ENCODE results near the gene EMILIN2.

Gene EMILIN2

DNA sequence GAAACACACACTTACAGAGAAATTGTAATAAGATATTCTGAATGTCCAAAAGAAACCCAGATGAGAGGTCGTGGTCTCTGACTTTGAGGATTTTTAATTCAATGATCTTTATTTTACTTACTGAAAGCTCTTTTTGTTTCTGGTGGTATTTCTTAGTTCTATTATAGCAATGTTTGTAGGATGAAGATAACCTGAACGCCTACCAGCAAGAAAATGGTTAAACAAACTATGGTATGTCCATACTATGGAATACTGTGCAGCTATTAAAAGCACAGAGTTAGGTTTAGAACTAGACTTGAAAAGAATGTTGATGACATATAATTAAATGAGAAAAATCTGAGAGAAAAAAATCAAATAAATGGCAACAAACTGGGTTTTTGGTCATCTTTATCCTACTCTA is 105.8 kb downstream of the EMILIN2 start:
- H3K4me3 ChIP-seq (ENCODE audit: low read length): no peak overlapping the region
- no peak overlapping the region for H3K18ac ChIP-seq (ENCODE audit: low read length)
- H4K8ac ChIP-seq (ENCODE audit: low read depth, low read length): no peak overlapping the region
- whole genome bisulfite sequencing (ENCODE audit: extremely low coverage, insufficient coverage, low lambda C conversion rate): no CpG with 5 or more reads among the region's 2 CpGs
- H3K79me2 ChIP-seq (ENCODE audit: control insufficient read depth, insufficient read depth, low read length): no peaks in the 10 kb centered on the region
- H3K4me1 ChIP-seq (ENCODE audit: control insufficient read depth, low read depth, low read length): no peaks in the 10 kb centered on the region
- no peak overlapping the region for H2AK5ac ChIP-seq (ENCODE audit: low read length)
- H3K79me1 ChIP-seq (ENCODE audit: low read length): no peaks in the 10 kb centered on the region
- no peak overlapping the region for H2BK15ac ChIP-seq (replicated peaks; ENCODE audit: low read depth)
- H3K27me3 ChIP-seq (ENCODE audit: insufficient read depth, low read length, poor library complexity): no peaks in the 10 kb centered on the region
- DNase-seq: no peak
- H3K23ac ChIP-seq (ENCODE audit: low read length): no peak overlapping the region
- no peak overlapping the region for H3K27ac ChIP-seq (ENCODE audit: low read depth, low read length)
- H3K9ac ChIP-seq (ENCODE audit: low read length): no peak overlapping the region
- no peak overlapping the region for H4K5ac ChIP-seq (ENCODE audit: low read length)
- no peak overlapping the region for H3K4me2 ChIP-seq (ENCODE audit: low read length)
- no peak overlapping the region for H3K4ac ChIP-seq (ENCODE audit: low read depth, low read length)
- no peak overlapping the region for H2BK120ac ChIP-seq (ENCODE audit: low read depth, low read length)
- no peak overlapping the region for H2BK5ac ChIP-seq (ENCODE audit: low read length)
- H3K56ac ChIP-seq (ENCODE audit: low read length): no peak overlapping the region
- peaks cover 2% of the 10 kb centered on the region for H3K36me3 ChIP-seq (ENCODE audit: control insufficient read depth, insufficient read depth, low read length)

DNA sequence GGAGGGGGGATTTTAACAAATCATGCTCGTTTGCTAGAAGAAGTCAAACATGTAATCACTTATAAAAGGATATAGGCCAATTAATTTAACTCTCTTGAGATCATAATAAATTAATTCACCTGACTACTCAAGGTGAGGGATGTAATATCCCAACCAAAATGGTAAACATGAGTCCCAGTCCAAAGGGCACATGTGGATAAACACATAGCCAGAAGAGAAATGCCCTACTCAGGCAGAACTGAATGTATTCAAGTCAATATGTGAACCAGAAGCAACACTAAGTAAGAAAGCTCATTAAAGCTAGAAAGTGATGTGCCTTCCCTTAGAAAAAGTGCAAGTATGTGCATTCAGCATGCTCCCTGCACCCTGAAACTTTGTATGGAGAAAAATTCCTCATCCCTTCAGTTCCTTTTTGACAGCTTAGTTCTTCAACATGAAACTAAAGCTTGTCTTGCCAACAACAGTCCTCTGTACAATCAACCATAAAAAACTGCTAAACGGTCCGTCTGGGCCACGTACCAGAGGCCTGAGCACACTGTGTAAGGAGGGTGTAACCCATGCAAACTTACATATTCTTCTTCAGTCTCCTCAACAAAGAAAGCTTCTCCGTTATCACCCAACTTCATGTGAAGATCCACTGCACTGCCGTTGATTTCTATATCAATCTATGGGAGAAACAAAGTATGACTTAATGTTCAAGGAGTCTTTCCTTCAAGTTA is 107.3 kb downstream of the EMILIN2 start:
- no peak overlapping the region for H2AK5ac ChIP-seq (ENCODE audit: low read length)
- H2BK5ac ChIP-seq (ENCODE audit: low read length): no peak overlapping the region
- H3K56ac ChIP-seq (ENCODE audit: low read length): no peak overlapping the region
- no peak overlapping the region for H3K27ac ChIP-seq (ENCODE audit: low read depth, low read length)
- no peak overlapping the region for H3K23ac ChIP-seq (ENCODE audit: low read length)
- DNase-seq: no peak
- no peak overlapping the region for H3K4me2 ChIP-seq (ENCODE audit: low read length)
- WGBS (ENCODE audit: extremely low coverage, insufficient coverage, low lambda C conversion rate): no CpG with 5 or more reads among the region's 6 CpGs
- H3K27me3 ChIP-seq (ENCODE audit: insufficient read depth, low read length, poor library complexity): no peaks in the 10 kb centered on the region
- H4K8ac ChIP-seq (ENCODE audit: low read depth, low read length): no peak overlapping the region
- H3K36me3 ChIP-seq (ENCODE audit: control insufficient read depth, insufficient read depth, low read length): peaks cover 2% of the 10 kb centered on the region
- H3K4me1 ChIP-seq (ENCODE audit: control insufficient read depth, low read depth, low read length): no peaks in the 10 kb centered on the region
- no peaks in the 10 kb centered on the region for H3K79me1 ChIP-seq (ENCODE audit: low read length)
- no peak overlapping the region for H4K5ac ChIP-seq (ENCODE audit: low read length)
- H3K4ac ChIP-seq (ENCODE audit: low read depth, low read length): no peak overlapping the region
- H2BK15ac ChIP-seq (replicated peaks; ENCODE audit: low read depth): no peak overlapping the region
- H3K18ac ChIP-seq (ENCODE audit: low read length): no peak overlapping the region
- H3K9ac ChIP-seq (ENCODE audit: low read length): no peak overlapping the region
- H3K4me3 ChIP-seq (ENCODE audit: low read length): no peak overlapping the region
- no peak overlapping the region for H2BK120ac ChIP-seq (ENCODE audit: low read depth, low read length)
- H3K79me2 ChIP-seq (ENCODE audit: control insufficient read depth, insufficient read depth, low read length): no peaks in the 10 kb centered on the region

DNA sequence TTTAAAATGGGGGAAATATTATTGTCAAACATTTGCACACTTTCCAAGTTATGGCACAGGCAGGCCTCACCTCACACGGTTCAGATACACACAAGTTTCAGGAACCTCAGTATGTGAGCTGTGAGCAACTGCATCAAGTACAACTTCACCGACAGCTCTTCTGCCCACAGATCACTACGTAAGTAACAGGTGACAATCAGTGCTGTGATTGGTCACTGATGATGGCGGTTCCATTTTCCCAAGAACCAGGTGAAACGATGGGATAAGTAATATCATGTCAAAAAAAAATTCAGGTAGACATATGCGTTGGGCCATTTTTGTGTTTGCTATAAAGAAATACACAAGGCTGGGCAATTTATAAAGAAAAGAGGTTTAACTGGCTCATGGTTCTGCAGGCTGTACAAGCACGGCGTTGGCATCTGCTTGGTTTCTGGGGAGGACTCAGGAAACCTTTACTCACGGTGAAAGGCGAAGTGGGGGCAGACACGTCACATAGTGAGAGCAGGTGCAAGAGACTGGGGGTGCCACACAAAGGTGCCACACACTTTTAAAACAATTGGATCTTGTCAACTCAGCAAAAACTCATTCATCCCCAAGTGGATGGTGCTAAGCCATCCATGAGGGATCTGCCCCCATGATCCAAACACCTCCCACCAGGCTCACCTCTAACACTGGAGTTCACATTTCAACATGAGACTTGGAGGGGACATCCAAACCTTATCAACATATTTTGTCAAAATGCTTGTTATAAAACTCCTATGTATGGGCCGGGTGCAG is 108.3 kb downstream of the EMILIN2 start:
- Histone ChIP-seq H3K36me3 (ENCODE audit: control insufficient read depth, insufficient read depth, low read length) (peaks cover 2% of the 10 kb centered on the region), H3K4me2 (ENCODE audit: low read length) (no peak overlapping the region), H3K4ac (ENCODE audit: low read depth, low read length) (no peak overlapping the region), H2BK5ac (ENCODE audit: low read length) (no peak overlapping the region), H3K18ac (ENCODE audit: low read length) (no peak overlapping the region), H3K79me1 (ENCODE audit: low read length) (no peaks in the 10 kb centered on the region), H3K27ac (ENCODE audit: low read depth, low read length) (no peak overlapping the region), H3K23ac (ENCODE audit: low read length) (no peak overlapping the region), H3K9ac (ENCODE audit: low read length) (no peak overlapping the region), H4K5ac (ENCODE audit: low read length) (no peak overlapping the region), H3K4me1 (ENCODE audit: control insufficient read depth, low read depth, low read length) (no peaks in the 10 kb centered on the region), H2BK15ac (replicated peaks; ENCODE audit: low read depth) (no peak overlapping the region), H3K4me3 (ENCODE audit: low read length) (no peak overlapping the region), H3K27me3 (ENCODE audit: insufficient read depth, low read length, poor library complexity) (no peaks in the 10 kb centered on the region), H4K8ac (ENCODE audit: low read depth, low read length) (no peak overlapping the region), H3K56ac (ENCODE audit: low read length) (no peak overlapping the region), H2AK5ac (ENCODE audit: low read length) (no peak overlapping the region), H3K79me2 (ENCODE audit: control insufficient read depth, insufficient read depth, low read length) (no peaks in the 10 kb centered on the region), H2BK120ac (ENCODE audit: low read depth, low read length) (no peak overlapping the region)
- no CpG with 5 or more reads among the region's 12 CpGs for WGBS (ENCODE audit: extremely low coverage, insufficient coverage, low lambda C conversion rate)
- no peak for DNase-seq

DNA sequence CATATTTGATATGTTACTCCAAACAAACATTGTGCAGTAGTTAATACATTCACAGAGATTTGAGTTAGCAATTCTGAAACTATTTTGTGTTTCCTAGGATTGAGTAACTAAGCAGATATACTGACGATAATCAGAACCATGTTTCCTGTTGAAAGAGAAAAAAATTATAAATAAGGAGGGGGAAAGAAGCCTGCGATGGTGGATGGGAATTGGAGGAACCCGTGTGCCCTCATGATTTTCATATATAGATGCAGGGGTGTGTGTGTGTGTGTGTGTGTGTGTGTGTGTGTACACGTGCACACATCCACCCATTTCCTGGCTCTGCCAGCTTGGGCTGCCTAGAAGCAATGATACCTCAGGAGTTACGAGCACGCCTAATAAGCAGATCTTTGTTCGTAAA is 109.2 kb downstream of the EMILIN2 start:
- Histone ChIP-seq H2BK120ac (ENCODE audit: low read depth, low read length) (no peak overlapping the region), H3K18ac (ENCODE audit: low read length) (no peak overlapping the region), H3K79me2 (ENCODE audit: control insufficient read depth, insufficient read depth, low read length) (no peaks in the 10 kb centered on the region), H3K4me1 (ENCODE audit: control insufficient read depth, low read depth, low read length) (no peaks in the 10 kb centered on the region), H3K4me2 (ENCODE audit: low read length) (no peak overlapping the region), H3K36me3 (ENCODE audit: control insufficient read depth, insufficient read depth, low read length) (peaks cover 2% of the 10 kb centered on the region), H3K4ac (ENCODE audit: low read depth, low read length) (no peak overlapping the region), H2AK5ac (ENCODE audit: low read length) (no peak overlapping the region), H3K9ac (ENCODE audit: low read length) (no peak overlapping the region), H3K79me1 (ENCODE audit: low read length) (no peaks in the 10 kb centered on the region), H3K56ac (ENCODE audit: low read length) (no peak overlapping the region), H2BK5ac (ENCODE audit: low read length) (no peak overlapping the region), H3K4me3 (ENCODE audit: low read length) (no peak overlapping the region), H3K27me3 (ENCODE audit: insufficient read depth, low read length, poor library complexity) (no peaks in the 10 kb centered on the region), H2BK15ac (replicated peaks; ENCODE audit: low read depth) (no peak overlapping the region), H4K5ac (ENCODE audit: low read length) (no peak overlapping the region), H3K23ac (ENCODE audit: low read length) (no peak overlapping the region), H3K27ac (ENCODE audit: low read depth, low read length) (no peak overlapping the region), H4K8ac (ENCODE audit: low read depth, low read length) (no peak overlapping the region)
- no peak for DNase-seq
- WGBS (ENCODE audit: extremely low coverage, insufficient coverage, low lambda C conversion rate): no CpG with 5 or more reads among the region's 7 CpGs

DNA sequence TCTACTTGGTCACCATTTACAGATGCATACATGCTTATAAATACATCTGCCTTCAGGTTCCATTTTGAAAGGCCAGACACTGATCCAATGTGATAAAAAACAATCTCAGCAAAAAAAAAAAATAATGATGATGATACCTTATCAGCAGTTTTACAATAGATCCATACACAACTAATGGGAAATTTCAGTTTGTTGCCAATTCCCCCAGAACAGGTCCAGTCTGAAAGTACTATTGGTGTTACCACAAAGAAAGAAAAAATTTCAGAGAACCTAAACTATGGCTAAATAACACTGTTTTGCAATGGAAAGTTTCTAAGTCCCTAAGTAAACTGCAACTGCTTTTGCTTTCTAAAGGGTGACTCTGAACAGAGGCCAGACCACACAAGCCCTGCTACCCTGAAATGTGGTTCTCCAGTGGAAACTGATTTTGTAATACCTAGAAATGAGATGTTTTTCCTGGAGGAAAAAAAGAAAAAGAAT is 112.1 kb downstream of the EMILIN2 start:
- Histone ChIP-seq H2AK5ac (ENCODE audit: low read length) (no peak overlapping the region), H2BK5ac (ENCODE audit: low read length) (no peak overlapping the region), H3K4me3 (ENCODE audit: low read length) (no peak overlapping the region), H2BK120ac (ENCODE audit: low read depth, low read length) (no peak overlapping the region), H3K4me2 (ENCODE audit: low read length) (no peak overlapping the region), H3K79me1 (ENCODE audit: low read length) (peaks cover 3% of the 10 kb centered on the region), H3K9ac (ENCODE audit: low read length) (no peak overlapping the region), H3K27me3 (ENCODE audit: insufficient read depth, low read length, poor library complexity) (no peaks in the 10 kb centered on the region), H3K27ac (ENCODE audit: low read depth, low read length) (no peak overlapping the region), H3K56ac (ENCODE audit: low read length) (no peak overlapping the region), H3K36me3 (ENCODE audit: control insufficient read depth, insufficient read depth, low read length) (peaks cover 2% of the 10 kb centered on the region), H3K4me1 (ENCODE audit: control insufficient read depth, low read depth, low read length) (no peaks in the 10 kb centered on the region), H2BK15ac (replicated peaks; ENCODE audit: low read depth) (no peak overlapping the region), H3K23ac (ENCODE audit: low read length) (no peak overlapping the region), H4K8ac (ENCODE audit: low read depth, low read length) (no peak overlapping the region), H3K79me2 (ENCODE audit: control insufficient read depth, insufficient read depth, low read length) (no peaks in the 10 kb centered on the region), H3K18ac (ENCODE audit: low read length) (no peak overlapping the region), H3K4ac (ENCODE audit: low read depth, low read length) (no peak overlapping the region), H4K5ac (ENCODE audit: low read length) (no peak overlapping the region)
- DNase-seq: no peak

All from mesendoderm (in vitro differentiated cells).